Hair follicular keratinocyte (primary cell): ENCODE measurements around the gene ARG1. TPM values are rescaled to one million over a fixed set of nuclear protein-coding genes. Genes with fewer than 3 reads are reported as not detected.

Experiments used
- total RNA-seq: library from RNA; depleted of rRNA; stranded (reverse); fragments of >200 nt; gene quantifications from 2 replicates; pipeline ENCODE4 v1.2.3, GENCODE V29; 2015

ARG1 gene
- not detected in 2 replicates for total RNA-seq

GRCh38 chr6:131572686-131573415 lies at the start of gene ARG1:
TSS of gene ARG1 (plus strand) at chr6:131573226. CDS start at chr6:131573283, 57 bp downstream.

DNA sequence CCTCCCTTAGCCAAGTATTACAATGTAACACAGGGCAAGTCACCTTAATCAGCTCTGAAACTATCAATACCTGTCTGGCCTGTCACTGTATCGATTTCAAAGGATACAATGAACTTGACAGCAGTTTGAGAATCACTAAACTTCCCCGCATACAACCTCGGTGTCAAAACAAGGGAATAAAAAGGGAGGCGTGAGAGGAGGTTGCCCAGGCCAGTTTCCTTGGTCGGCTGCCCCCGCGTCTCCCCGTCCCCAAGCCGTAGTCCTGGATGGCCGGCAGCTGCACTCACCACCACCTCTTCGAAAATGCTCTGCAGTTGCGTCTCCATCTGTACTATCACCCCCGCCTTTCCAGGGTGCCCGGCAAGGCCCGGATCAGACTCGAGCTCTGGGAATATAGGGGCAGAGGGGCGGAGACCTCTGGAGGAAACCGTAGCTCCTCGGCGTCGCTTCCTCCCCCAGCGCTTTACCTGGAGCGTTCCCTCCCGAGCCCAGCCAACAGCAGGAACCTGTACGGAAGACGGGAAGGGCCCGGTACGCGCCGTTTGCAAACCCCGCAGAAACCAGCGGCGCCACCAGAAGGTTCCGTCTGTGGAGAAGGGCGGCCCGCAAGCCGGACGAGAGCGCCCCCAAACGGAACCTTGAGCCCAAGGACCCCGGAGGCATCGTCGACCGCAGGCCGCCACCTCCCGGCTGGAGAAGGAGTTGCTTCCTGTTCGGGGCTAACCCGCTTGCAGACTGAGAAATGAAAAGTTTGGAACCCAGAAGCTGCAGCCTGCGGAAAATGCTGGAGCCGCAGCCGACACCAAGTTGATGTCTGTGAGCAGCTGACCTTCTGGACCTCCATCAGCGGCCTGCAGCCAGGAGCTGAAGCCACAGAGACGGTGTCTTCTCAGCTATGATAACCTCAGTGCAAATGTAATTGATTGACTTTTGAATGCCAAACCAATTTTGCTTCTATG lies 55.0 kb downstream of the ARG1 start, which contains the start of gene MED23:
Gene MED23, minus strand, starts transcription at position 519 of the 959 bp plus-strand sequence. Its CDS starts 193 bp downstream, at position 326.

Other genes with a start within 250 kb of the ARG1 start
- 11.4 and 17.6 TPM in 2 replicates for gene MED23, start 55.0 kb downstream of the ARG1 start, total RNA-seq
- not detected in 2 replicates for gene ENPP3, start 64.1 kb downstream of the ARG1 start, total RNA-seq
- gene OR2A4, start 128.2 kb downstream of the ARG1 start, total RNA-seq = 0.49 TPM in 1 of 2 replicates, not detected in the other
- gene CTAGE9, start 137.8 kb downstream of the ARG1 start, total RNA-seq = not detected in 2 replicates
- gene ENPP1, start 234.8 kb downstream of the ARG1 start, total RNA-seq = 0.08 and 0.30 TPM in 2 replicates